ENCODE data around the gene HSPG2. TPM values are rescaled to one million over a fixed set of nuclear protein-coding genes. Genes with fewer than 3 reads are reported as not detected.
A peak's percentile ranks its signal among the peaks of the same experiment; 100 is the strongest.

Gene HSPG2
- total and polyA plus RNA-seq, 10 of the 15 experiments (the other 5 are each of a cell fraction or from before 2014, with no cell fraction given) = 0.30 to 3.4 (median 0.73) TPM; not detected in 2

DNA sequence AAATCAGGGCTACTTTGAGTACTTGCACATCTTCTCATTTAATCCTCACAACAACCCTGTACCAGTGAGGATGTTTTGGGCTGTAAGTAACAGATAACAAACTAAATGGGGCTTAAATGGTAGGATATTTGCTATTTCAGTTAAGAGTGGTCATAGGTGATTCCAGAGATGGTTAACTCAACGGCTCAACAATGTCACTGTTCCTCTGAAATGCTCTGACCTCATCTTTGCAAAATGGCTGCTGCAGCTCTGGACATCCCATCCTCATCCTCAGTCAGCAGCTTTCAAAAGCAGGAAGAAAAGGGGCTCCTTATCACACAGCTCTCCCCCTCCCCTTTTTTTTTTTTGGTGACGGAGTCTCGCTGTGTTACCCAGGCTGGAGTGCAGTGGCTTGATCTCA, 123.6 kb downstream of the HSPG2 start:
- SMC1A ChIA-PET (ENCODE audit: uncharacterized antibody, unreplicated experiment) = no interaction called here
- no peaks in the 10 kb centered on the region for H3K4me1 ChIP-seq (ENCODE audit: control insufficient read depth, insufficient read depth, low read length)
- ATAC-seq = no peak

More for the DNA sequence above, 123.6 kb downstream of the HSPG2 start:
- ChIA-PET RAD21 (ENCODE audit: unreplicated experiment) (no interaction called here), POLR2A (no interaction called here), CTCF (no interaction called here)
- no peak for DNase-seq (ENCODE audit: low read depth, low spot score)
- Histone ChIP-seq H3K36me3 (ENCODE audit: control insufficient read depth in 2 of 2, insufficient read depth in 2 of 2, low read length in 1 of 2) (no peaks in the 10 kb centered on the region), H4K20me1 (ENCODE audit: control insufficient read depth, insufficient read depth) (no peaks in the 10 kb centered on the region), H3K4me3 (no peak overlapping the region), H2AFZ (ENCODE audit: control insufficient read depth, low read depth, low read length) (no peak overlapping the region), H3K27me3 (replicated peaks in 1 of 2; ENCODE audit: control insufficient read depth in 2 of 2, insufficient read depth in 2 of 2, low read length in 1 of 2) (no peaks in the 10 kb centered on the region; a peak in 1 of 4 replicates), H3K9me3 (replicated peaks; ENCODE audit: control insufficient read depth, insufficient read depth, low read length) (no peaks in the 10 kb centered on the region; the same call in 2 of the 3 replicates), H3K79me2 (ENCODE audit: control insufficient read depth, insufficient read depth, low read length) (no peaks in the 10 kb centered on the region), H3K27ac (ENCODE audit: control insufficient read depth, insufficient read depth) (no peak overlapping the region), H3K9ac (ENCODE audit: control insufficient read depth, insufficient read depth, low read length) (no peak overlapping the region), H3K4me2 (ENCODE audit: control insufficient read depth, insufficient read depth) (no peak overlapping the region)
- 100% methylated on average over 1 of the region's 3 CpGs for WGBS (ENCODE audit: insufficient coverage, insufficient replicate concordance, low lambda C conversion rate, missing lambda C conversion rate)
- no TSS peak for BruUV-seq (replicated peaks)
- in situ Hi-C loops (cut with MboI) (no loop called here), intact Hi-C loops (cut with micrococcal nuclease; ENCODE audit: unreplicated experiment) (no loop called here)
- peak; percentile 73 for FAIRE-seq
- TF ChIP-seq, protein P1, sequence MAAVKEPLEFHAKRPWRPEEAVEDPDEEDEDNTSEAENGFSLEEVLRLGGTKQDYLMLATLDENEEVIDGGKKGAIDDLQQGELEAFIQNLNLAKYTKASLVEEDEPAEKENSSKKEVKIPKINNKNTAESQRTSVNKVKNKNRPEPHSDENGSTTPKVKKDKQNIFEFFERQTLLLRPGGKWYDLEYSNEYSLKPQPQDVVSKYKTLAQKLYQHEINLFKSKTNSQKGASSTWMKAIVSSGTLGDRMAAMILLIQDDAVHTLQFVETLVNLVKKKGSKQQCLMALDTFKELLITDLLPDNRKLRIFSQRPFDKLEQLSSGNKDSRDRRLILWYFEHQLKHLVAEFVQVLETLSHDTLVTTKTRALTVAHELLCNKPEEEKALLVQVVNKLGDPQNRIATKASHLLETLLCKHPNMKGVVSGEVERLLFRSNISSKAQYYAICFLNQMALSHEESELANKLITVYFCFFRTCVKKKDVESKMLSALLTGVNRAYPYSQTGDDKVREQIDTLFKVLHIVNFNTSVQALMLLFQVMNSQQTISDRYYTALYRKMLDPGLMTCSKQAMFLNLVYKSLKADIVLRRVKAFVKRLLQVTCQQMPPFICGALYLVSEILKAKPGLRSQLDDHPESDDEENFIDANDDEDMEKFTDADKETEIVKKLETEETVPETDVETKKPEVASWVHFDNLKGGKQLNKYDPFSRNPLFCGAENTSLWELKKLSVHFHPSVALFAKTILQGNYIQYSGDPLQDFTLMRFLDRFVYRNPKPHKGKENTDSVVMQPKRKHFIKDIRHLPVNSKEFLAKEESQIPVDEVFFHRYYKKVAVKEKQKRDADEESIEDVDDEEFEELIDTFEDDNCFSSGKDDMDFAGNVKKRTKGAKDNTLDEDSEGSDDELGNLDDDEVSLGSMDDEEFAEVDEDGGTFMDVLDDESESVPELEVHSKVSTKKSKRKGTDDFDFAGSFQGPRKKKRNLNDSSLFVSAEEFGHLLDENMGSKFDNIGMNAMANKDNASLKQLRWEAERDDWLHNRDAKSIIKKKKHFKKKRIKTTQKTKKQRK (IDR thresholded peaks at IDR 0.05; ENCODE audit: low read depth, low read length) = no peak
- TF ChIP-seq USF1 (IDR thresholded peaks at IDR 0.05; ENCODE audit: borderline replicate concordance, extremely low read length, insufficient read depth, low read depth, low read length) (no peak), FOS (IDR thresholded peaks at IDR 0.05; ENCODE audit: borderline replicate concordance, extremely low read depth, insufficient read length) (no peak), SUZ12 (IDR thresholded peaks at IDR 0.05; ENCODE audit: unreplicated experiment) (no peak), PML (IDR thresholded peaks at IDR 0.05; ENCODE audit: low read length) (no peak), MEF2B (IDR thresholded peaks at IDR 0.05; ENCODE audit: partially characterized antibody, poor library complexity, severe bottlenecking) (no peak)

Measured in GM12878 (cell line).